ENCODE results near the gene YJU2.
"Not testable (repeated sequence)": the region's sequence is repeated elsewhere in the genome, so short reads cannot be mapped to it uniquely, and the experiment has no call there.

Gene YJU2

DNA sequence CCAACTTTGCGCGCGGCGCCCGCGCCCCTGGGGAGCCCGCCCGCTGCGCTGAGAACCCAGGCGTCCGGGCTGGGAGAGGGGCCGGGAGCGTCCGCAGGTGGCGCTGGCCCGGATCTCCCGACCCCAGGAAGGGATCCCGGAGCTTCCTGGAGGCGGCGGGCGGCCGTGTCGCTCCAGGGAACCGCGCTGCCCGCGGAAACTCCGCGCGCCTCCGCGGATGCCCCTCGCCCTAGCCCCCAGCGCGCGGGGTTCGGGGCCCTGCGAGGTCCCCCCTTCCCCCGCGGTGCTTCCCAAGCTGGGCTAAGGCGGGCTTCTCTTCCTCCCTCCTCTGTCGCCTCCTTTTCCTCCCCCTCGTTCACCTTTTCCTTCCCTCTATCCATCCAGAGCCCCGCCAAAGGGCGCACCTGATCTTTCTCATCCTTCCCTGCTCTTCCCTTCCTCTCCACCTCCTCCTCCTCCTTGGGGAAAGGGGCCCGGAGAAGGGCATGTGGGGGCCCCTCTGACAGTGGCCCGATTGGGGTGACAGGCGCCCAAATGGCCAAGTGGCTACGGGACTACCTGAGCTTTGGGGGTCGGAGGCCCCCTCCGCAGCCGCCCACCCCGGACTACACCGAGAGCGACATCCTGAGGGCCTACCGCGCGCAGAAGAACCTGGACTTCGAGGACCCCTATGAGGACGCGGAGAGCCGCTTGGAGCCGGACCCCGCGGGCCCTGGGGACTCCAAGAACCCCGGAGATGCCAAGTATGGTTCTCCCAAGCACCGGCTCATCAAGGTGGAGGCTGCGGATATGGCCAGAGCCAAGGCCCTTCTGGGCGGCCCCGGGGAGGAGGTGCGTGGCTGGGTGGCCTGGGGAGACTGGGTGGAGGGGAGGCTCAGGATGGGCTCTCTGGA lies 32.9 kb downstream of the YJU2 start:
- Histone ChIP-seq H3K4me1 (ENCODE audit: control insufficient read depth in 1 of 2, insufficient read depth in 1 of 2, low read depth in 1 of 2, low read length in 1 of 2) (no peaks in the 10 kb centered on the region), H3K4me3 (ENCODE audit: low read depth in 1 of 2, low read length in 1 of 2) (no peak overlapping the region), H3K27me3 (peaks cover 72% of the 10 kb centered on the region), H3K9me3 (no peaks in the 10 kb centered on the region), H3K27ac (no peak overlapping the region), H3K36me3 (no peaks in the 10 kb centered on the region)
- TF ChIP-seq, protein P1, sequence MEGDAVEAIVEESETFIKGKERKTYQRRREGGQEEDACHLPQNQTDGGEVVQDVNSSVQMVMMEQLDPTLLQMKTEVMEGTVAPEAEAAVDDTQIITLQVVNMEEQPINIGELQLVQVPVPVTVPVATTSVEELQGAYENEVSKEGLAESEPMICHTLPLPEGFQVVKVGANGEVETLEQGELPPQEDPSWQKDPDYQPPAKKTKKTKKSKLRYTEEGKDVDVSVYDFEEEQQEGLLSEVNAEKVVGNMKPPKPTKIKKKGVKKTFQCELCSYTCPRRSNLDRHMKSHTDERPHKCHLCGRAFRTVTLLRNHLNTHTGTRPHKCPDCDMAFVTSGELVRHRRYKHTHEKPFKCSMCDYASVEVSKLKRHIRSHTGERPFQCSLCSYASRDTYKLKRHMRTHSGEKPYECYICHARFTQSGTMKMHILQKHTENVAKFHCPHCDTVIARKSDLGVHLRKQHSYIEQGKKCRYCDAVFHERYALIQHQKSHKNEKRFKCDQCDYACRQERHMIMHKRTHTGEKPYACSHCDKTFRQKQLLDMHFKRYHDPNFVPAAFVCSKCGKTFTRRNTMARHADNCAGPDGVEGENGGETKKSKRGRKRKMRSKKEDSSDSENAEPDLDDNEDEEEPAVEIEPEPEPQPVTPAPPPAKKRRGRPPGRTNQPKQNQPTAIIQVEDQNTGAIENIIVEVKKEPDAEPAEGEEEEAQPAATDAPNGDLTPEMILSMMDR (IDR thresholded peaks at IDR 0.05), result no peak

DNA sequence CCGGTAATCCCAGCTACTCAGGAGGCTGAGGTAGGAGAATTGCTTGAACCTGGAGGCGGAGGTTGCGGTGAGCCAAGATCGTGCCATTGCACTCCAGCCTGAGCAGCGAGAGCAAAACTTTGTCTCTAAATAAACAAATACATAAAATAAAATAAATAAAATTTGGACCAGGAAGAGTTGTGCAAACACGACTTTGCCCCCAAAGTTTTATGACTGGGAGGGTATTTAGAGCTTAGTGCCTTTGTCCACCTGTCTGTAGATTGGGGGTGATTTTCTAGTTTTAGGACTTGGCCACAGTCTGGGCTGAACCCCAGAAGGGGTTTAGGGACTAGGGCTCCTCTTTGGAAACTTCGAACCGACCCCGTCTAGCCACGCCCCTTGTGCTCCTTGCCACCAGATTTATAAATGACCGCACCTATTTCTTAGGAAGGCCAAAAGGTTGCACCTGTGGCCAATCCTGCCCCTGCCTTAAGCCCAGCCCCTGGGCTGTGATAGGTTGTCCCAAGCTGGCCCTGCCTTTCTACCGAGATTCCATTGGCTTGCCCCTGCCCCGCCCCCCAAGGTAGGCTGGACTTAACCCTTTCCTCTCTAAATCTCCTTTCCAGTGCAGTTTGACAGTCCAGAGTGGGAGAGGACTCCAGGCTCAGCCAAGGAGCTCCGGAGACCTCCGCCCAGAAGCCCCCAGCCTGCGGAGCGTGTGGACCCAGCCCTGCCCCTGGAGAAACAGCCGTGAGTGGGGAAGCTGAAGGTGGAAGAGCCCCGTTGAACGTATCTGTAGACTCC lies 37.5 kb downstream of the YJU2 start:
- TF ChIP-seq, protein P1 (IDR thresholded peaks at IDR 0.05), result no peak
- Histone ChIP-seq H3K27me3 (peaks cover 52% of the 10 kb centered on the region), H3K9me3 (no peaks in the 10 kb centered on the region), H3K4me3 (ENCODE audit: low read depth in 1 of 2, low read length in 1 of 2) (no peak overlapping the region), H3K27ac (no peak overlapping the region), H3K4me1 (ENCODE audit: control insufficient read depth in 1 of 2, insufficient read depth in 1 of 2, low read depth in 1 of 2, low read length in 1 of 2) (no peaks in the 10 kb centered on the region), H3K36me3 (no peaks in the 10 kb centered on the region)

DNA sequence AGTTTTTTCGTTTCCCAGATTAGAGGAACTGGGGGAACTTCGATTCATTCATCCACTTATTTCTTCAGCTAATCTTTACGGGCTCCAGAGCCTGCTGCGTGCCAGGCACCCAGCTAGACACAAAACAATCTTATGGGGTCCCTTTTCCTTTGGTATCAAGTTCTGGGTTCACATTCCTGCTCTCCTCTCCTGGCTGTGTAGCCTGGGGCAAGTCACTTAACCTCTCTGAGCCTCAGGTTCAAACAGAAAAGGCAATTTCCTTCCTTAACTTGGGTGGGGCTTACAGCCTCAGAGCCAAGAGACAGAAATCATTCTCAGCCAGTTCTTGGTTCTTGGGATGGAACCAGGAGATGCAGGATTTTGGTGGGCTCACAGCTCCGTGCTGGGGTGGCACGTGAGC lies 38.1 kb downstream of the YJU2 start:
- Histone ChIP-seq H3K9me3 (no peaks in the 10 kb centered on the region), H3K36me3 (no peaks in the 10 kb centered on the region), H3K4me3 (ENCODE audit: low read depth in 1 of 2, low read length in 1 of 2) (no peak overlapping the region), H3K27ac (no peak overlapping the region), H3K27me3 (peaks cover 46% of the 10 kb centered on the region), H3K4me1 (ENCODE audit: control insufficient read depth in 1 of 2, insufficient read depth in 1 of 2, low read depth in 1 of 2, low read length in 1 of 2) (no peaks in the 10 kb centered on the region)
- TF ChIP-seq, protein P1 (IDR thresholded peaks at IDR 0.05), result no peak

DNA sequence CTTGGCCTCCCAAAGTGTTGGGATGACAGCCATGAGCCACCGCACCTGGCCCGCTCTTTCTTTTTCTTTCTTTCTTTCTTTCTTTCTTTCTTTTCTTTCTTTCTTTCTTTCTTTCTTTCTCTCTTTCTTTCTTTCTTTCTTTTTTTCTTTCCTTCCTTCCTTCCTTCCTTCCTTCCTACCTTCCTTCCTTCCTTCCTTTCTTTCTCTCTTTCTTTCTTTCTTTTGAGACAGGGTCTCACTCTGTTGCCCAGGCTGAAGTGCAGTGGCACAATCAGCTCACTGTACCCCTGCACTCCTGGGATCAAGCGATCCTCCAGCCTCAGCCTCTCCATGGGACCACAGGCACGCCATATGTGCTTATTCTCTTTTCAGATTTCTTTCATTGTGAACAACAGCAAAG lies 39.3 kb downstream of the YJU2 start:
- H3K27me3 ChIP-seq, result peaks cover 35% of the 10 kb centered on the region
- H3K4me1 ChIP-seq (ENCODE audit: control insufficient read depth in 1 of 2, insufficient read depth in 1 of 2, low read depth in 1 of 2, low read length in 1 of 2); H3K36me3 ChIP-seq; H3K27ac ChIP-seq; H3K9me3 ChIP-seq; H3K4me3 ChIP-seq (ENCODE audit: low read depth in 1 of 2, low read length in 1 of 2): not testable (repeated sequence)

DNA sequence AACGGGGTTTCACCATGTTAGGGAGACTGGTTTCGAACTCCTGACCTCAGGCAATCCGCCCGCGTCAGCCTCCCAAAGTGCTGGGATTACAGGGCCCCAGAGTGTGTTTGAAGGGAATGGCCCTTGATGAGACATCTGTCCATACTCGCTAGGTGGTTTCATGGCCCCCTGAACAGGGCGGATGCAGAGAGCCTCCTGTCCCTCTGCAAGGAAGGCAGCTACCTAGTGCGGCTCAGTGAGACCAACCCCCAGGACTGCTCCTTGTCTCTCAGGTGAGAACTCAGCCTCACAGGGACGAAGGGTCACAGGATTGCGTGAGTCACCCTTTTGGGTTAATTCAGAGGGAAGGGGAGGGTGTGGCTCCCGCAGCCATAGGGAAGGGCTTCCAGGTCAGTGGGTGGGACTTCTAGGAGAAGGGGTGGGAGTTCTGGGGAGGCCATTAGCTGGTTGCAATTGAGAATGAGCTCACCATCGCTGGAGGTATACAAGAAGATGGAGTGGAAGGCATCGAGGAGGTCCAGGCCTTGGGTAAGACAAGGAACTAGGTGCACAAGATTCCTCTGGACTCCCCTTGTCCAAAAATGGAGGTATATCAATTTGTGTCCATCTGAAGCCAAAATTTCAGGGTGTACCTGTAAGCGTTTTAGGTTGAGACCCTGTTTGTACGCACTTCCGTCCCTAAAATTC lies 41.4 kb downstream of the YJU2 start:
- Histone ChIP-seq H3K4me3 (ENCODE audit: low read depth in 1 of 2, low read length in 1 of 2) (no peak overlapping the region), H3K27me3 (peaks cover 16% of the 10 kb centered on the region), H3K27ac (no peak overlapping the region), H3K36me3 (no peaks in the 10 kb centered on the region), H3K4me1 (ENCODE audit: control insufficient read depth in 1 of 2, insufficient read depth in 1 of 2, low read depth in 1 of 2, low read length in 1 of 2) (no peaks in the 10 kb centered on the region), H3K9me3 (no peaks in the 10 kb centered on the region)
- TF ChIP-seq, protein P1 (IDR thresholded peaks at IDR 0.05), result no peak
